HFF-Myc (cell line): Measurements from ENCODE around the gene RASSF5.
A peak's percentile ranks its signal among the peaks of the same experiment; 100 is the strongest.

Source experiments
- DNase-seq: peaks from one replicate; pipeline ENCODE4 v3.0.0-alpha.2; 2011; ENCODE audit warnings: low read depth; ENCODE audit errors: extremely low read depth
- H3K4me3 ChIP-seq: replicated peaks from 2 replicates; pipeline ENCODE4 v1.5.1; 2011; ENCODE audit warnings: low read depth, mild to moderate bottlenecking, control low read depth, low read length
- CTCF ChIP-seq: IDR thresholded peaks from 2 replicates; pipeline ENCODE4 v1.5.1; 2012; ENCODE audit warnings: mild to moderate bottlenecking, low read depth, low read length, control low read depth; ENCODE audit errors: missing control alignments

Gene RASSF5

GRCh38 chr1:206587904-206588303, 80.6 kb downstream of the RASSF5 start:
- TF ChIP-seq CTCF: no peak
- no peak overlapping the region for H3K4me3 ChIP-seq
- DNase-seq: no peak

DNA sequence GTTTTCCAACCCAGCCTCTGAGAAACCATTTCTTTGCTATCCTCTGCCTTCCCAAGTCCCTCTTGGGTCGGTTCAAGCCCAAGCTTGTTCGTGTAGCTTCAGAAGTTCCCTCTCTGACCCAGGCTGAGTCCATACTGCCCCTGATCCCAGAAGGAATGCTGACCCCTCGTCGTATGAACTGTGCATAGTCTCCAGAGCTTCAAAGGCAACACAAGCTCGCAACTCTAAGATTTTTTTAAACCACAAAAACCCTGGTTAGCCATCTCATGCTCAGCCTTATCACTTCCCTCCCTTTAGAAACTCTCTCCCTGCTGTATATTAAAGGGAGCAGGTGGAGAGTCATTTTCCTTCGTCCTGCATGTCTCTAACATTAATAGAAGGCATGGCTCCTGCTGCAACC, 81.2 kb downstream of the RASSF5 start:
- DNase-seq: no peak
- H3K4me3 ChIP-seq: no peak overlapping the region
- no peak for TF ChIP-seq CTCF

GRCh38 chr1:206589206-206589605, 81.9 kb downstream of the RASSF5 start:
- DNase-seq: peak; percentile 65
- no peak for TF ChIP-seq CTCF
- H3K4me3 ChIP-seq: no peak overlapping the region

DNA sequence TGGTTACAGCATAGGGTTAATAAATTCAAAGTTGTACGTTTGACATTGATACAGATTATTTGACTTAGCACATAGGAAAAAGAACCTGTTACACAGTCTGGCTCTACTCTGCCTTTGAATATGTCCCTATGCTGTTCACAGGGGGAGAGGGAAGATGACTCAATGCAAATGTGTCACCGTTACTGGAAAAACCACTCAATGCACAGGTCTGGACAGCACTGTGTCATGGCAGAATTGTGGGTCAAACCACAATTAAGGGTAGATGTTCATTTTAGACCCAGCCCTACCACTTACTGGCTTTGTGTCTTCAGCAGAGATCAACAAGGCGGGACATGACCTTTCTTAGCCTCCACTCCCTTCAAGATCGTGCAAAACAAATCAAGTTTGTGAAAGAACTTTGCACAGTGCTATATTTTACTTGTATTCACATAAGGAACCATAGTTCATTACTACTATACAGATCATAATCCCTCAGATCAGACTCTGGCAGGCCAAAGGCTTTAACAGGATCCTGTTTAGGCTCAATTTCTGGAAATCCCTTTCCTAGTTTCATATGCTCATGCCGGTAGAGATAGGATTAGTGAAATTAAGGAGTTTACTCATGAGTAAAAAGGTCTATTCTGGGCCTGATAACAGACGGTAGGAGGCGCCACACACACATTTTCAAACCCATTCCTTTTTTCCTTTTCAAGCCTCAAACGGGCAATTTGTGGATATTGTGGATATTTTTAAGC, 82.9 kb downstream of the RASSF5 start:
- TF ChIP-seq CTCF: peak; percentile 14
- no peak for DNase-seq

GRCh38 chr1:206591226-206591625, 83.9 kb downstream of the RASSF5 start:
- no peak for TF ChIP-seq CTCF
- H3K4me3 ChIP-seq: no peak overlapping the region
- DNase-seq: no peak

More for the DNA sequence above, 82.9 kb downstream of the RASSF5 start:
- no peak overlapping the region for H3K4me3 ChIP-seq

- no peak overlapping the region for H3K4me3 ChIP-seq
- DNase-seq: no peak
- TF ChIP-seq CTCF: no peak
These were observed 84.4 kb downstream of the RASSF5 start for GRCh38 chr1:206591696-206592095.

DNA sequence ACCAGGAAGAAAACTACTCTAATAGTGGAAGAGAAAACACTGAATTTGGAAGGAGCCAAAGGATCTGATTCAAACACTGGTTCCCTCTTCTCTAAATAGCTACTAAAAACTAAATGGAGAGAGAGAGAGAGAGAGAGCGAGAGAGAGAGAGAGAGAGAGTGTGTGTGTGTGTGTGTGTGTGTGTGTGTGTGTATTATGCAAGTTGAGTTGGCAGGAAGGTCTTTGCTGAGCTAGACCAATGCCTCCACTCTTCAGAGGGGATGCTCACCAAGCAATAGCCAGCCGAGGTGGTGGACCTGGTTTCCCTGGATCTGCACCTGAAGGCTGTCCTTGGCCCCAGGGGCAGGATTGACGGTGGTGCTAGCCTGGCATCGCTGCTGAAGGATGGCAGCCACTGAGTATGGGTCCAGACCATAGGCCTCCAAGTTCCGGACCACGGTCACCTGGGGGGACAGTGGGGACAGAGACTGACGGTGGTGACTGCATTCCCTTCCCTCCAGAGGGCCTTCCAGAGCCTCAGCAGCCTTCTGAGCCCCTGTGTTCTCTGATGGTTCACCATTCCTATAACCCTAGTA, 86.1 kb downstream of the RASSF5 start:
- TF ChIP-seq CTCF: no peak
- no peak for DNase-seq
- no peak overlapping the region for H3K4me3 ChIP-seq
